ENCODE data around the gene SRPRB. TPM values are rescaled to one million over a fixed set of nuclear protein-coding genes. Genes with fewer than 3 reads are reported as not detected.
A peak's percentile ranks its signal among the peaks of the same experiment; 100 is the strongest.

The SRPRB gene
- total RNA-seq, 1 experiment from 2014 or later = 43.4 TPM

- no peaks in the 10 kb centered on the region for H4K20me1 ChIP-seq (ENCODE audit: low read length)
- no peaks in the 10 kb centered on the region for H3K9me2 ChIP-seq (replicated peaks; ENCODE audit: low read length)
- no peaks in the 10 kb centered on the region for H3F3A ChIP-seq (ENCODE audit: low read length, unreplicated experiment)
- intact Hi-C loops (cut with micrococcal nuclease) = no loop called here
- ChIA-PET CTCF (no interaction called here), POLR2A (ENCODE audit: unreplicated experiment) (no interaction called here)
- BruUV-seq (replicated peaks) = no TSS peak
- no peak overlapping the region for H3K9ac ChIP-seq (ENCODE audit: low read length)
- H3K9me3 ChIP-seq (ENCODE audit: low read length) = no peaks in the 10 kb centered on the region
- no peak overlapping the region for H3K27ac ChIP-seq (ENCODE audit: low read length)
- no peaks in the 10 kb centered on the region for H3K4me1 ChIP-seq (ENCODE audit: insufficient read depth, low read length)
- ATAC-seq = no peak
- no peak overlapping the region for H2AFZ ChIP-seq (ENCODE audit: low read length)
- H3K4me2 ChIP-seq (ENCODE audit: low read length) = no peak overlapping the region
- no peak for DNase-seq
- no peak overlapping the region for H3K4me3 ChIP-seq (ENCODE audit: low read length)
- H3K79me2 ChIP-seq (ENCODE audit: low read length) = no peaks in the 10 kb centered on the region
- TF ChIP-seq EZH2phosphoT487 (IDR thresholded peaks at IDR 0.05; ENCODE audit: borderline replicate concordance, low read length) = no peak
- TF ChIP-seq EZH2 (IDR thresholded peaks at IDR 0.05; ENCODE audit: low read length, unreplicated experiment) = no peak
- TF ChIP-seq, protein P1, sequence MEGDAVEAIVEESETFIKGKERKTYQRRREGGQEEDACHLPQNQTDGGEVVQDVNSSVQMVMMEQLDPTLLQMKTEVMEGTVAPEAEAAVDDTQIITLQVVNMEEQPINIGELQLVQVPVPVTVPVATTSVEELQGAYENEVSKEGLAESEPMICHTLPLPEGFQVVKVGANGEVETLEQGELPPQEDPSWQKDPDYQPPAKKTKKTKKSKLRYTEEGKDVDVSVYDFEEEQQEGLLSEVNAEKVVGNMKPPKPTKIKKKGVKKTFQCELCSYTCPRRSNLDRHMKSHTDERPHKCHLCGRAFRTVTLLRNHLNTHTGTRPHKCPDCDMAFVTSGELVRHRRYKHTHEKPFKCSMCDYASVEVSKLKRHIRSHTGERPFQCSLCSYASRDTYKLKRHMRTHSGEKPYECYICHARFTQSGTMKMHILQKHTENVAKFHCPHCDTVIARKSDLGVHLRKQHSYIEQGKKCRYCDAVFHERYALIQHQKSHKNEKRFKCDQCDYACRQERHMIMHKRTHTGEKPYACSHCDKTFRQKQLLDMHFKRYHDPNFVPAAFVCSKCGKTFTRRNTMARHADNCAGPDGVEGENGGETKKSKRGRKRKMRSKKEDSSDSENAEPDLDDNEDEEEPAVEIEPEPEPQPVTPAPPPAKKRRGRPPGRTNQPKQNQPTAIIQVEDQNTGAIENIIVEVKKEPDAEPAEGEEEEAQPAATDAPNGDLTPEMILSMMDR (conservative IDR thresholded peaks at IDR 0.05; ENCODE audit: low read depth, low read length) = no peak
- no peaks in the 10 kb centered on the region for H3K27me3 ChIP-seq (ENCODE audit: low read length)
- no peaks in the 10 kb centered on the region for H3K36me3 ChIP-seq (ENCODE audit: low read depth, low read length)
These were observed 58.3 kb downstream of the SRPRB start for GRCh38 chr3:133863911-133864310.

DNA sequence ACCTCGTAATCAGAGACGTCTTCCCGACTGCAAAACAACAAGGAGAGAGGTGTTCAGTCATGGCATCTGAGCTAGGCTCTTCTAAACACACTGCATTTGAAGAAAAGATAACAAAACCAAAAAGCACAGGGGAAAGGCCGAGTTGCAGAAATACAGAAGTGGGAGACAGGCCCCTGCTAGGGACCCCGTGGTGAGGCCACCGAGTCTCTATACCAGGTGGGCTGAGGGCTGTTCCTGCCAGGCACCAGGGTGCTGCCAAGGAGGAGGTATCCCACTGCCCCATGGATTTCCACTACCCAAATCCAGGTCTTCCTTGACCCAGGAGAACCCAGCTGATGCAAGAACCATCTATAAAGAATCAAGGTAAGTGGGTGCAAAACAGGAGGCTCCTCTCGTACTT, 59.0 kb downstream of the SRPRB start:
- Histone ChIP-seq H3K9ac (ENCODE audit: low read length) (no peak overlapping the region), H3K27ac (ENCODE audit: low read length) (no peak overlapping the region), H3K27me3 (ENCODE audit: low read length) (no peaks in the 10 kb centered on the region), H3K9me3 (ENCODE audit: low read length) (no peaks in the 10 kb centered on the region), H3K9me2 (replicated peaks; ENCODE audit: low read length) (no peaks in the 10 kb centered on the region), H2AFZ (ENCODE audit: low read length) (no peak overlapping the region), H3K79me2 (ENCODE audit: low read length) (no peaks in the 10 kb centered on the region), H4K20me1 (ENCODE audit: low read length) (no peaks in the 10 kb centered on the region), H3K4me2 (ENCODE audit: low read length) (no peak overlapping the region), H3F3A (ENCODE audit: low read length, unreplicated experiment) (no peaks in the 10 kb centered on the region), H3K36me3 (ENCODE audit: low read depth, low read length) (no peaks in the 10 kb centered on the region), H3K4me1 (ENCODE audit: insufficient read depth, low read length) (no peaks in the 10 kb centered on the region), H3K4me3 (ENCODE audit: low read length) (no peak overlapping the region)
- DNase-seq (no peak), ATAC-seq (no peak)
- intact Hi-C loops (cut with micrococcal nuclease) = no loop called here
- no TSS peak for BruUV-seq (replicated peaks)
- POLR2A ChIA-PET (ENCODE audit: unreplicated experiment) = no interaction called here
- CTCF ChIA-PET = no interaction called here
- no peak for TF ChIP-seq EZH2 (IDR thresholded peaks at IDR 0.05; ENCODE audit: low read length, unreplicated experiment)
- TF ChIP-seq, protein P1 (conservative IDR thresholded peaks at IDR 0.05; ENCODE audit: low read depth, low read length) = no peak
- TF ChIP-seq EZH2phosphoT487 (IDR thresholded peaks at IDR 0.05; ENCODE audit: borderline replicate concordance, low read length) = no peak

DNA sequence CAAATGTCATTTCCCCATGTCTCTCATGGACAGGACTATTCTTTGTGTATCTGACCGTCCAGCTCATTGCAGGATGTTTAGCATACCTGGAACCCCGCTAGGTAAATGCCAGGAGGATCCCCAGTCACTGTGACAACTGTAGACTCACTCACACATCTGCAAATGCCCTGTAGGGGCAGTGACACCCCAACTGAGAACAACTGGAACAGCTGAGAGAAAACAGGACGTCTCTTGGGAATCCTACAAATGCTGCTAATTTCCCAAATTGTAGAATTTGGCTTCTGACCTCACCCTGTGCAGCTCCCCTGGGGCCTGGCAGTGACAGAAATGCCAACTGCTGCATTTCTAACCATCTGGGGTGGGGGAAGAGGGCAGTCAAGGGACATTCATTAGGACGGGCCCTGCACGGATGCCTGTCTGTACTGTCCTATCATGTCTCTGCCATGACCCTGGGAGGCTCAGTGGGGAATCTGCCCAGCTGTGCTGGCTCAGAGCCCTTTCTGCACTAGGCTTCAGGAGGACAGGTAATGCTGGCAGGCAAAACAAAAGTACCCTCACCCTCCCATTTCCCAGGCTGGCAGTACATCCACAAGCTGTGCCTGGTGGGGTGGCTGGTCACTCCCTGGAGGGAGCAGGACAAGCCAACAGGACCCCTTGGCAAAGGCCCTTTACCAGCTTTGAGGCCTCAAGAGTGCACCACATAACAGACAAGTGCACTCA, 59.7 kb downstream of the SRPRB start:
- H3K4me2 ChIP-seq (ENCODE audit: low read length) = no peak overlapping the region
- no peak overlapping the region for H3K9ac ChIP-seq (ENCODE audit: low read length)
- no peaks in the 10 kb centered on the region for H3K27me3 ChIP-seq (ENCODE audit: low read length)
- H4K20me1 ChIP-seq (ENCODE audit: low read length) = no peaks in the 10 kb centered on the region
- no peaks in the 10 kb centered on the region for H3K4me1 ChIP-seq (ENCODE audit: insufficient read depth, low read length)
- no peak overlapping the region for H2AFZ ChIP-seq (ENCODE audit: low read length)
- TF ChIP-seq EZH2phosphoT487 (IDR thresholded peaks at IDR 0.05; ENCODE audit: borderline replicate concordance, low read length) (no peak), EZH2 (IDR thresholded peaks at IDR 0.05; ENCODE audit: low read length, unreplicated experiment) (no peak)
- TF ChIP-seq, protein P1 (conservative IDR thresholded peaks at IDR 0.05; ENCODE audit: low read depth, low read length) = no peak
- no peak overlapping the region for H3K4me3 ChIP-seq (ENCODE audit: low read length)
- ChIA-PET POLR2A (ENCODE audit: unreplicated experiment) (no interaction called here), CTCF (no interaction called here)
- no peaks in the 10 kb centered on the region for H3K9me3 ChIP-seq (ENCODE audit: low read length)
- no peaks in the 10 kb centered on the region for H3K79me2 ChIP-seq (ENCODE audit: low read length)
- no peaks in the 10 kb centered on the region for H3K36me3 ChIP-seq (ENCODE audit: low read depth, low read length)
- H3F3A ChIP-seq (ENCODE audit: low read length, unreplicated experiment) = no peaks in the 10 kb centered on the region
- no peaks in the 10 kb centered on the region for H3K9me2 ChIP-seq (replicated peaks; ENCODE audit: low read length)
- H3K27ac ChIP-seq (ENCODE audit: low read length) = no peak overlapping the region
- intact Hi-C loops (cut with micrococcal nuclease) = no loop called here
- DNase-seq (no peak), ATAC-seq (peak; percentile 38; the same call in 1 of the 2 replicates)
- no TSS peak for BruUV-seq (replicated peaks)

Measured in PC-3 (cell line).